Measurements from ENCODE around the gene TECPR2. TPM values are rescaled to one million over a fixed set of nuclear protein-coding genes. Genes with fewer than 3 reads are reported as not detected.

The TECPR2 gene
- total RNA-seq (10 to 100 TPM in 1 of 2 experiments, 1 to 10 TPM in 1; 8.4 to 11.6 TPM), polyA plus RNA-seq (4.5 TPM)

- ChIA-PET POLR2A (interaction anchor here (1.2 kb wide), 1 partner anchor 43 kb away, joined by 3 read pairs; the partner anchor contains the start of gene ZNF839), CTCF (interaction anchor here (1.0 to 1.2 kb wide), 2 partner anchors 45 to 49 kb away, joined by 3 to 4 read pairs; no protein-coding TSS in a partner anchor)
- Histone ChIP-seq H3K4me3 (ENCODE audit: low read length) (peak within 1 kb of the TSS; percentile 86), H3K27me3 (ENCODE audit: insufficient read depth, low read length, poor library complexity, severe bottlenecking) (no peaks in the 10 kb centered on the region), H3K36me3 (ENCODE audit: insufficient read depth, low read length) (peaks cover 15% of the 10 kb centered on the region), H3K9me3 (ENCODE audit: low read length) (no peaks in the 10 kb centered on the region), H3K27ac (ENCODE audit: low read depth, low read length) (peak within 1 kb of the TSS; percentile 86), H3K4me1 (ENCODE audit: insufficient read depth, low read length) (peaks cover 21% of the 10 kb centered on the region)
- Mint-ChIP-seq H3K9me3 (no peaks in the 10 kb centered on the region), H3K4me1 (peaks cover 28 to 40% (median 37%) of the 10 kb centered on the region in 3 donors), H3K4me3 (peak within 1 kb of the TSS in 4 of 7 donors; percentile 96 to 99 (median 97)), H3K36me3 (peaks cover 0 to 30% (median 7%) of the 10 kb centered on the region in 3 donors), H3K27ac (peak within 1 kb of the TSS in 7 of 8 donors; percentile 94 to 99 (median 98)), H3K27me3 (peaks cover 0 to 3% of the 10 kb centered on the region in 2 donors)
- DNase-seq: peak; percentile 91 to 97 (median 94)
These were observed at the start of gene TECPR2, which contains the start of gene CINP for GRCh38 chr14:102362545-102363181. TSS of gene TECPR2 (plus strand) at chr14:102362941. CDS start at chr14:102376722, 13,781 bp downstream. TSS of gene CINP (minus strand) at chr14:102362890. CDS start at chr14:102362851, 39 bp downstream.

- peaks cover 0 to 3% (median 0%) of the 10 kb centered on the region in 5 donors for H3K9me3 Mint-ChIP-seq
- POLR2A ChIA-PET: interaction anchor here (0.5 to 2.4 kb wide), 4 partner anchors 10 to 1437 kb away, joined by 3 to 15 read pairs (median 3); partner anchors contain the start of gene MOK
- peaks cover 0 to 8% of the 10 kb centered on the region in 2 donors for H3K27me3 Mint-ChIP-seq
- Histone ChIP-seq H3K27me3 (ENCODE audit: insufficient read depth, low read length, poor library complexity, severe bottlenecking) (no peaks in the 10 kb centered on the region), H3K27ac (ENCODE audit: low read depth, low read length) (no peak overlapping the region), H3K9me3 (ENCODE audit: low read length) (no peaks in the 10 kb centered on the region), H3K4me1 (ENCODE audit: insufficient read depth, low read length) (peaks cover 28% of the 10 kb centered on the region), H3K4me3 (ENCODE audit: low read length) (peak overlapping the region; percentile 76), H3K36me3 (ENCODE audit: insufficient read depth, low read length) (no peaks in the 10 kb centered on the region)
- peak; percentile 73 to 86 (median 76) for DNase-seq
- H3K27ac Mint-ChIP-seq: peak overlapping the region in 7 of 8 donors; percentile 61 to 94 (median 85)
- H3K4me3 Mint-ChIP-seq: peak overlapping the region; percentile 86 to 95 (median 90)
- H3K4me1 Mint-ChIP-seq: peaks cover 33 to 51% (median 47%) of the 10 kb centered on the region in 3 donors
- CTCF ChIA-PET: interaction anchor here (0.6 to 5.7 kb wide), 27 partner anchors 10 to 607 kb away, joined by 3 to 79 read pairs (median 3); partner anchors contain the start of genes CINP, DYNC1H1, MOK and TECPR2
- peaks cover 0 to 10% (median 0%) of the 10 kb centered on the region in 3 donors for H3K36me3 Mint-ChIP-seq
These were observed 48.3 kb upstream of the TECPR2 start for GRCh38 chr14:102314242-102315011.

- no peak for DNase-seq
- Mint-ChIP-seq H3K4me3 (peak overlapping the region; percentile 86 to 95 (median 90)), H3K9me3 (peaks cover 0 to 3% (median 0%) of the 10 kb centered on the region in 5 donors), H3K4me1 (peaks cover 35 to 54% (median 49%) of the 10 kb centered on the region in 3 donors), H3K36me3 (peaks cover 0 to 13% (median 0%) of the 10 kb centered on the region in 3 donors), H3K27me3 (peaks cover 0 to 8% of the 10 kb centered on the region in 2 donors), H3K27ac (peak overlapping the region in 4 of 8 donors; percentile 29 to 94 (median 55))
- CTCF ChIA-PET: interaction anchor here (0.8 to 5.7 kb wide), 13 partner anchors 11 to 608 kb away, joined by 3 to 79 read pairs (median 5); partner anchors contain the start of genes DYNC1H1 and MOK
- Histone ChIP-seq H3K4me1 (ENCODE audit: insufficient read depth, low read length) (peaks cover 28% of the 10 kb centered on the region), H3K27me3 (ENCODE audit: insufficient read depth, low read length, poor library complexity, severe bottlenecking) (no peaks in the 10 kb centered on the region), H3K36me3 (ENCODE audit: insufficient read depth, low read length) (no peaks in the 10 kb centered on the region), H3K4me3 (ENCODE audit: low read length) (peak overlapping the region; percentile 76), H3K9me3 (ENCODE audit: low read length) (no peaks in the 10 kb centered on the region), H3K27ac (ENCODE audit: low read depth, low read length) (no peak overlapping the region)
- POLR2A ChIA-PET: interaction anchor here (2.4 kb wide), 1 partner anchor 10 kb away, joined by 15 read pairs; the partner anchor contains the start of gene MOK
These were observed 47.6 kb upstream of the TECPR2 start for GRCh38 chr14:102315121-102315520.

GRCh38 chr14:102316338-102316742, 46.4 kb upstream of the TECPR2 start:
- Histone ChIP-seq H3K9me3 (ENCODE audit: low read length) (no peaks in the 10 kb centered on the region), H3K4me1 (ENCODE audit: insufficient read depth, low read length) (peaks cover 39% of the 10 kb centered on the region)
- peak overlapping the region; percentile 94 to 99 (median 96) for H3K4me3 Mint-ChIP-seq

GRCh38 chr14:102316743-102317563, 45.8 kb upstream of the TECPR2 start:
- Histone ChIP-seq H3K9me3 (ENCODE audit: low read length) (no peaks in the 10 kb centered on the region), H3K4me1 (ENCODE audit: insufficient read depth, low read length) (peaks cover 39% of the 10 kb centered on the region), H3K4me3 (ENCODE audit: low read length) (peak overlapping the region; percentile 49), H3K27ac (ENCODE audit: low read depth, low read length) (peak overlapping the region; percentile 36), H3K36me3 (ENCODE audit: insufficient read depth, low read length) (no peaks in the 10 kb centered on the region), H3K27me3 (ENCODE audit: insufficient read depth, low read length, poor library complexity, severe bottlenecking) (no peaks in the 10 kb centered on the region)
- Mint-ChIP-seq H3K27ac (peak overlapping the region; percentile 93 to 99 (median 98)), H3K4me3 (peak overlapping the region; percentile 94 to 99 (median 96)), H3K27me3 (peaks cover 0 to 8% of the 10 kb centered on the region in 2 donors), H3K9me3 (peaks cover 0 to 3% (median 0%) of the 10 kb centered on the region in 5 donors), H3K4me1 (peaks cover 38 to 72% (median 64%) of the 10 kb centered on the region in 3 donors), H3K36me3 (peaks cover 0 to 16% (median 0%) of the 10 kb centered on the region in 3 donors)
- ChIA-PET POLR2A (interaction anchor here (0.9 to 1.0 kb wide), 4 partner anchors 12 to 368 kb away, joined by 3 to 5 read pairs (median 4); partner anchors contain the start of gene MOK), CTCF (interaction anchor here (0.6 to 5.7 kb wide), 21 partner anchors 9 to 369 kb away, joined by 3 to 79 read pairs (median 4); partner anchors contain the start of genes ANKRD9, CINP, HSP90AA1 and MOK)
- DNase-seq: peak; percentile 92 to 97 (median 94)

More at GRCh38 chr14:102316338-102316742, 46.4 kb upstream of the TECPR2 start:
- H3K27me3 Mint-ChIP-seq: peaks cover 0 to 8% of the 10 kb centered on the region in 2 donors
- DNase-seq: peak in 2 of 5 donors; percentile 17 to 62
- peaks cover 0 to 3% (median 0%) of the 10 kb centered on the region in 5 donors for H3K9me3 Mint-ChIP-seq
- Histone ChIP-seq H3K27me3 (ENCODE audit: insufficient read depth, low read length, poor library complexity, severe bottlenecking) (no peaks in the 10 kb centered on the region), H3K4me3 (ENCODE audit: low read length) (peak overlapping the region; percentile 38), H3K36me3 (ENCODE audit: insufficient read depth, low read length) (no peaks in the 10 kb centered on the region), H3K27ac (ENCODE audit: low read depth, low read length) (peak overlapping the region; percentile 1)
- peak overlapping the region; percentile 93 to 99 (median 98) for H3K27ac Mint-ChIP-seq
- CTCF ChIA-PET: interaction anchor here (1.0 to 5.7 kb wide), 16 partner anchors 12 to 369 kb away, joined by 3 to 79 read pairs (median 4); partner anchors contain the start of genes ANKRD9 and MOK
- H3K4me1 Mint-ChIP-seq: peaks cover 37 to 66% (median 58%) of the 10 kb centered on the region in 3 donors
- peaks cover 0 to 14% (median 0%) of the 10 kb centered on the region in 3 donors for H3K36me3 Mint-ChIP-seq
- POLR2A ChIA-PET: interaction anchor here (0.9 kb wide), 1 partner anchor 12 kb away, joined by 5 read pairs; the partner anchor contains the start of gene MOK

- peak in 1 of 5 donors; percentile 16 for DNase-seq
- H3K4me1 Mint-ChIP-seq: peaks cover 40 to 75% (median 65%) of the 10 kb centered on the region in 3 donors
- Histone ChIP-seq H3K27ac (ENCODE audit: low read depth, low read length) (peak overlapping the region; percentile 36), H3K9me3 (ENCODE audit: low read length) (no peaks in the 10 kb centered on the region), H3K4me3 (ENCODE audit: low read length) (peak overlapping the region; percentile 49), H3K36me3 (ENCODE audit: insufficient read depth, low read length) (no peaks in the 10 kb centered on the region), H3K27me3 (ENCODE audit: insufficient read depth, low read length, poor library complexity, severe bottlenecking) (no peaks in the 10 kb centered on the region), H3K4me1 (ENCODE audit: insufficient read depth, low read length) (peaks cover 39% of the 10 kb centered on the region)
- peak overlapping the region; percentile 94 to 99 (median 96) for H3K4me3 Mint-ChIP-seq
- H3K9me3 Mint-ChIP-seq: peaks cover 0 to 3% (median 0%) of the 10 kb centered on the region in 5 donors
- H3K27me3 Mint-ChIP-seq: peaks cover 0 to 8% of the 10 kb centered on the region in 2 donors
- H3K36me3 Mint-ChIP-seq: peaks cover 0 to 18% (median 0%) of the 10 kb centered on the region in 3 donors
- CTCF ChIA-PET: interaction anchor here (0.6 to 5.7 kb wide), 16 partner anchors 10 to 370 kb away, joined by 3 to 79 read pairs (median 4); partner anchors contain the start of genes ANKRD9, CINP, HSP90AA1 and MOK
- H3K27ac Mint-ChIP-seq: peak overlapping the region; percentile 93 to 99 (median 98)
- POLR2A ChIA-PET: interaction anchor here (0.9 to 1.0 kb wide), 4 partner anchors 8 to 369 kb away, joined by 3 to 4 read pairs (median 4); partner anchors contain the start of gene MOK
These were observed 45.0 kb upstream of the TECPR2 start for GRCh38 chr14:102317564-102318248.

Data from CD8-positive, alpha-beta memory T cell (primary cell).